ENCODE results near the gene CEP55. TPM values are rescaled to one million over a fixed set of nuclear protein-coding genes. Genes with fewer than 3 reads are reported as not detected.

Gene CEP55
- polyA plus RNA-seq, 2 of the 4 experiments (the other 2 are of a cell fraction): 52.4 to 87.0 TPM

DNA sequence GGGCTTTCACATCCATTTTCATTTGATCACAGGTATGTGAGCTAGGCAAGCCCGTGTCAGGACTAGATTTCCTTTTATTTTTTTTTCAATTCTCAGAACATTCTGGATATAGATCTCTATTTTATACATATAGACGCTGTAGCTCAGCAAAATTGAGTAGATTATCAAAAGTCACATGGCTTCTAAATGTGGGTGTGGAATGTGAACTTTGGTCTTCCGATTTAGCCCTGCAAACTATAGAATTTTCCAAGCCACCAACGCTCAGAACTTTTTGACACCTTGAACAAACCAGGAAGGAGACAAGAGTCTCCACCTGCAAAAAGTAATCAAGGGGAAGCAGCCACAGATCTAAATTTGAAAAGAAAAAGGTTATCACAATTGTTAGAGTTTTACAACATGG is 54.2 kb downstream of the CEP55 start:
- ChIA-PET POLR2A (no interaction called here), CTCF (interaction anchor here (1.5 to 10.6 kb wide), 2 partner anchors 9 to 128 kb away, joined by 4 to 131 read pairs; no protein-coding TSS in a partner anchor)
- Histone ChIP-seq H3K27ac (peak overlapping the region in 1 of 2 experiments; percentile 86; a peak in 3 of 6 replicates), H3K9me3 (no peaks in the 10 kb centered on the region), H3K4me3 (no peak overlapping the region), H3K4me2 (no peak overlapping the region), H3K4me1 (peaks cover 59% of the 10 kb centered on the region)
- WGBS (ENCODE audit: missing lambda C conversion rate): 87% methylated on average over 4 of the region's 4 CpGs
- TF ChIP-seq CHD2 (IDR thresholded peaks at IDR 0.05; ENCODE audit: low read length, partially characterized antibody): no peak
- no peak for TF ChIP-seq JUNB (IDR thresholded peaks at IDR 0.05)
- TF ChIP-seq POLR2AphosphoS2 (conservative IDR thresholded peaks at IDR 0.05; ENCODE audit: low read length): no peak
- no peak for TF ChIP-seq HDAC2 (IDR thresholded peaks at IDR 0.05)
- TF ChIP-seq, protein P1, sequence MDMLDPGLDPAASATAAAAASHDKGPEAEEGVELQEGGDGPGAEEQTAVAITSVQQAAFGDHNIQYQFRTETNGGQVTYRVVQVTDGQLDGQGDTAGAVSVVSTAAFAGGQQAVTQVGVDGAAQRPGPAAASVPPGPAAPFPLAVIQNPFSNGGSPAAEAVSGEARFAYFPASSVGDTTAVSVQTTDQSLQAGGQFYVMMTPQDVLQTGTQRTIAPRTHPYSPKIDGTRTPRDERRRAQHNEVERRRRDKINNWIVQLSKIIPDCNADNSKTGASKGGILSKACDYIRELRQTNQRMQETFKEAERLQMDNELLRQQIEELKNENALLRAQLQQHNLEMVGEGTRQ (IDR thresholded peaks at IDR 0.05): no peak
- no peak for TF ChIP-seq NR3C1 (IDR thresholded peaks at IDR 0.05)
- no peak for TF ChIP-seq JUN (IDR thresholded peaks at IDR 0.05)
- no peak for TF ChIP-seq CBX8 (IDR thresholded peaks at IDR 0.05)
- no peak for TF ChIP-seq FOSB (CRISPR knock-in tag; IDR thresholded peaks at IDR 0.05)
- TF ChIP-seq TFCP2L1 (CRISPR knock-in tag; IDR thresholded peaks at IDR 0.05): no peak
- no peak for TF ChIP-seq HEYL (CRISPR knock-in tag; IDR thresholded peaks at IDR 0.05)
- TF ChIP-seq SMC3 (IDR thresholded peaks at IDR 0.05): no peak
- TF ChIP-seq RAD21 (conservative IDR thresholded peaks at IDR 0.05 in 1 of 2, IDR thresholded peaks at IDR 0.05 in 1 of 2): no peak
- no peak for DNase-seq (ENCODE audit: low read depth in 1 of 2, low spot score in 1 of 2)
- FAIRE-seq: no peak
- no peak for ATAC-seq

DNA sequence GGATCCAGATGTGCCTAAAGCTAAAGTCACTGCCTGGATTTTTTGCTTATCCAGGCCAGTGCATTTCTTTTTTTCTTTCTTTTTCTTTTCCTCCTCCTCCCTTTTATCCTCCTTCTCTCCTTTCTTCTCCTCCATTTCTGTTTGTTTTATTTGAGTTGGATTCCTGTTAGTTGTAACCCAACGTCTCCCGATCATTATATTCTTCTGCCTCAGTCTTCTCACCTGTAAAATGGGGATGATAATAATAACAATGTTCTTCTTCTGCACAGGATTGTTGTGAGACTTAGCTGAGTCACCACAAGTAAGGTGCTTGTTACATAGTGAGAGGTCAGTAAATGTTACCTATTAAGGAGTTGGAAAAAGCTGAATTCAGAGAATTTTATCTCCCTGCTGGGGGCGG is 56.4 kb downstream of the CEP55 start:
- FAIRE-seq (no peak), DNase-seq (ENCODE audit: low read depth in 1 of 2, low spot score in 1 of 2) (no peak), ATAC-seq (no peak)
- ChIA-PET POLR2A (no interaction called here), CTCF (interaction anchor here (1.8 to 10.6 kb wide), 2 partner anchors 42 to 126 kb away, joined by 6 to 131 read pairs; no protein-coding TSS in a partner anchor)
- Histone ChIP-seq H3K27ac (peak overlapping the region in 1 of 2 experiments; percentile 29; a peak in 2 of 6 replicates), H3K9me3 (no peaks in the 10 kb centered on the region), H3K4me2 (no peak overlapping the region), H3K4me3 (no peak overlapping the region), H3K4me1 (peaks cover 47% of the 10 kb centered on the region)
- WGBS (ENCODE audit: missing lambda C conversion rate): 95% methylated on average over 3 of the region's 3 CpGs
- TF ChIP-seq HOXB5 (CRISPR knock-in tag; IDR thresholded peaks at IDR 0.05) (no peak), FOSB (CRISPR knock-in tag; IDR thresholded peaks at IDR 0.05) (no peak), EHMT2 (IDR thresholded peaks at IDR 0.05; ENCODE audit: low read depth) (no peak), KDM1A (IDR thresholded peaks at IDR 0.05; ENCODE audit: low read depth) (0 out of 2 replicates have a peak, but pooled peaks have one; percentile 67), FOSL2 (IDR thresholded peaks at IDR 0.05) (no peak), FOSL2 (CRISPR knock-in tag; IDR thresholded peaks at IDR 0.05) (no peak), HES2 (IDR thresholded peaks at IDR 0.05) (no peak), POLR2AphosphoS2 (conservative IDR thresholded peaks at IDR 0.05; ENCODE audit: low read length) (no peak), NR3C1 (IDR thresholded peaks at IDR 0.05) (no peak)

DNA sequence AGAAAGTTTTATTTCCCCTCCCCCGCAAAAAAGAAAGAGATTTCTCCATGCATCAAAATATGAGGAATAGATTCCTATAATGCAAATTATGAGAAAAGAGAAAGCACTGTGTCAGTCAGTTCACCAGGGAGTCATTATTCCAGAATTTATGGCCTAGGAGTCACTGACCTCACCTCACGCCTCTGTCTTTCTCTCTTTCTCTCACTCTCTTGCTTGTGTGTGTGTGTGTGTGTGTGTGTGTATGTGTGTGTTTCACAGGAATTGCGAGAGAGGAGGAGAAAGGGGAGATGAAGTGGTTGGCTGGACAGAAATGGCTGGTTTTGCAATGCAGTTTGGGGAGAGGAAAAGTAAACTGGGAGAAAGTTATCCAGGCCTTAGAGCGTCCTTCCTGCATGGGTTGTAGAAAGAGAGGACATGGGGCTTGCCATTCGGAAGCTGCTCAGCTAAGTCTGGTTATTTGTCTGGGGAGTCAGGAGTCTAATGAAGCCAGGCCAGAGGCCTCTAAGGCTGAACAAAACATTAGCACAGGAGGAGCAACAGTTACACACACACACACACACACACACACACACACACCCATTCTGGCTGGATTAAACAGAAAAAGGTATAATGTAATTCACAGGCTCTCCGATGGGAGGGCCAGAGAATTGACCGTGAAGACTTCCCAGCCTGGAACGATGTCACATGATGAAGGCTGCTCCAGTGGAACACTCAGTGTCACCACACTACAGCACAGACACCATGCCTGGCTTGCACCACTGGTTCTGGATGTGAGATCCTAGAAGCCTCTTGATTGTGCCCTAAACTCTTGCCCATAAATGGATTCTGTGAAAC is 57.3 kb downstream of the CEP55 start:
- H3K4me2 ChIP-seq: no peak overlapping the region
- CTCF ChIA-PET: interaction anchor here (0.6 to 10.6 kb wide), 27 partner anchors 9 to 604 kb away, joined by 3 to 131 read pairs (median 4); no protein-coding TSS in a partner anchor
- ATAC-seq: peak; percentile 25 to 49; a peak in 3 of 6 replicates
- no peak overlapping the region for H3K4me3 ChIP-seq
- peak in 1 of 2 experiments; percentile 22 for DNase-seq (ENCODE audit: low read depth in 1 of 2, low spot score in 1 of 2)
- H3K4me1 ChIP-seq: peaks cover 39% of the 10 kb centered on the region
- 81% methylated on average over 8 of the region's 8 CpGs for WGBS (ENCODE audit: missing lambda C conversion rate)
- TF ChIP-seq FOXS1 (CRISPR knock-in tag; IDR thresholded peaks at IDR 0.05): no peak
- TF ChIP-seq CHD2 (IDR thresholded peaks at IDR 0.05; ENCODE audit: low read length, partially characterized antibody): no peak
- no peak for TF ChIP-seq TP53 (CRISPR knock-in tag; IDR thresholded peaks at IDR 0.05)
- no peak for TF ChIP-seq CBX8 (IDR thresholded peaks at IDR 0.05)
- H3K9me3 ChIP-seq: no peaks in the 10 kb centered on the region
- POLR2A ChIA-PET: interaction anchor here (1.3 kb wide), 1 partner anchor 12 kb away, joined by 6 read pairs; the partner anchor contains the start of gene FFAR4
- FAIRE-seq: no peak
- H3K27ac ChIP-seq: peak overlapping the region; percentile 11 to 71; a peak in 4 of 6 replicates
